Body of pancreas (tissue), 4 donors: ENCODE data around the gene CDH4.

ENCODE experiments used
- CTCF ChIP-seq, 7 experiments: fragments of 450-650 bp in 4 of 7; fragments of 200-600 bp in 3 of 7; sonication (generic) in 3 of 7; IDR thresholded peaks; one replicate each; pipeline ENCODE4 v1.5.1; 2016 to 2019; ENCODE audit warnings: antibody characterized with exemption in 7 of 7
- POLR2A ChIP-seq, 3 donors: fragments of 450-650 bp; IDR thresholded peaks; one replicate each; pipeline ENCODE4 v1.6.1; 2016; ENCODE audit warnings: antibody characterized with exemption in 3 of 3, mild to moderate bottlenecking in 2 of 3

GRCh38 chr20:61931476-61932198, 679.6 kb downstream of the CDH4 start:
- TF ChIP-seq CTCF (IDR thresholded peaks at IDR 0.05) (no peak), POLR2A (IDR thresholded peaks at IDR 0.05) (no peak)
